Measurements from ENCODE around the gene ZNF385C. TPM values are rescaled to one million over a fixed set of nuclear protein-coding genes. Genes with fewer than 3 reads are reported as not detected.

The ZNF385C gene
- total and polyA plus RNA-seq, 4 donors, result 0.49 TPM; not detected in 3

Other genes with a start within 250 kb of the ZNF385C start
- 10 to 100 TPM; 11.9 TPM for gene KLHL11, start 233.1 kb downstream of the ZNF385C start, total RNA-seq
- 1 to 10 TPM; 1.0 to 1.8 TPM for gene KLHL11, start 233.1 kb downstream of the ZNF385C start, polyA plus RNA-seq
- gene ACLY, start 179.5 kb downstream of the ZNF385C start, total RNA-seq, result 100 to 1,000 TPM in 1 of 2 donors, 10 to 100 TPM in 1; 84.5 to 106 TPM
- 10 to 100 TPM; 14.8 to 26.4 TPM for gene ACLY, start 179.5 kb downstream of the ZNF385C start, polyA plus RNA-seq
- gene ODAD4, start 167.9 kb downstream of the ZNF385C start, total RNA-seq, result 1 to 10 TPM in 1 of 2 donors, under 1 TPM in 1; 0.81 to 1.4 TPM
- gene ODAD4, start 167.9 kb downstream of the ZNF385C start, polyA plus RNA-seq, result 1 to 10 TPM; 2.4 to 3.8 TPM
- gene CNP, start 131.7 kb downstream of the ZNF385C start, total RNA-seq, result 10 to 100 TPM; 50.2 to 59.3 TPM
- gene CNP, start 131.7 kb downstream of the ZNF385C start, polyA plus RNA-seq, result 10 to 100 TPM; 15.5 to 36.4 TPM
- gene DNAJC7, start 81.0 kb downstream of the ZNF385C start, total RNA-seq, result 10 to 100 TPM; 68.2 to 84.2 TPM
- gene DNAJC7, start 81.0 kb downstream of the ZNF385C start, polyA plus RNA-seq, result 10 to 100 TPM; 74.3 to 74.4 TPM
- gene NKIRAS2, start 78.4 kb downstream of the ZNF385C start, total RNA-seq, result 10 to 100 TPM; 25.3 to 28.5 TPM
- gene NKIRAS2, start 78.4 kb downstream of the ZNF385C start, polyA plus RNA-seq, result 10 to 100 TPM; 23.0 to 25.3 TPM
- gene C17orf113, start 47.9 kb downstream of the ZNF385C start, total RNA-seq, result under 1 TPM; 0.32 to 0.96 TPM
- gene C17orf113, start 47.9 kb downstream of the ZNF385C start, polyA plus RNA-seq, result under 1 TPM; 0.50 to 0.74 TPM
- 10 to 100 TPM; 11.6 to 24.5 TPM for gene DHX58, start 14.2 kb upstream of the ZNF385C start, total RNA-seq
- gene DHX58, start 14.2 kb upstream of the ZNF385C start, polyA plus RNA-seq, result 10 to 100 TPM in 1 of 2 donors, 1 to 10 TPM in 1; 3.6 to 45.5 TPM
- 10 to 100 TPM; 24.8 to 49.3 TPM for gene KAT2A, start 22.9 kb upstream of the ZNF385C start, total RNA-seq
- 100 to 1,000 TPM in 1 of 2 donors, 1 to 10 TPM in 1; 8.9 to 109 TPM for gene KAT2A, start 22.9 kb upstream of the ZNF385C start, polyA plus RNA-seq
- gene HSPB9, start 24.3 kb upstream of the ZNF385C start, total RNA-seq, result not detected
- gene HSPB9, start 24.3 kb upstream of the ZNF385C start, polyA plus RNA-seq, result under 1 TPM; 0.15 to 0.63 TPM
- 100 to 1,000 TPM; 109 to 130 TPM for gene RAB5C, start 56.5 kb upstream of the ZNF385C start, total RNA-seq
- 100 to 1,000 TPM; 122 to 156 TPM for gene RAB5C, start 56.5 kb upstream of the ZNF385C start, polyA plus RNA-seq
- gene KCNH4, start 82.7 kb upstream of the ZNF385C start, total RNA-seq, result under 1 TPM; 0.15 to 0.32 TPM
- gene KCNH4, start 82.7 kb upstream of the ZNF385C start, polyA plus RNA-seq, result not detected
- not detected for gene HCRT, start 87.0 kb upstream of the ZNF385C start, total RNA-seq
- not detected for gene HCRT, start 87.0 kb upstream of the ZNF385C start, polyA plus RNA-seq
- 10 to 100 TPM; 17.3 to 26.0 TPM for gene GHDC, start 96.0 kb upstream of the ZNF385C start, total RNA-seq
- 10 to 100 TPM; 13.1 to 27.5 TPM for gene GHDC, start 96.0 kb upstream of the ZNF385C start, polyA plus RNA-seq
- 100 to 1,000 TPM in 1 of 2 donors, 10 to 100 TPM in 1; 78.0 to 106 TPM for gene STAT5B, start 177.9 kb upstream of the ZNF385C start, total RNA-seq
- gene STAT5B, start 177.9 kb upstream of the ZNF385C start, polyA plus RNA-seq, result 10 to 100 TPM; 18.0 to 54.6 TPM
- gene STAT5A, start 190.0 kb upstream of the ZNF385C start, total RNA-seq, result 10 to 100 TPM; 42.1 to 63.2 TPM
- gene STAT5A, start 190.0 kb upstream of the ZNF385C start, polyA plus RNA-seq, result 10 to 100 TPM; 10.9 to 20.8 TPM